Endothelial cell of umbilical vein (primary cell): ENCODE data around the gene KIRREL1. TPM values are rescaled to one million over a fixed set of nuclear protein-coding genes. Genes with fewer than 3 reads are reported as not detected.

Experiments
- BruUV-seq: library from RNA; stranded (reverse); fragments of 400-500 nt; replicated peaks from 2 replicates; lab custom pipeline; 2021; lab: Mats Ljungman, UMichigan
- CTCF ChIA-PET: fragments of 300-600, 350-600 bp; sonication (Branson Sonifier 250); formaldehyde crosslinking; loops from one replicate; lab custom pipeline; 2021; ENCODE audit warnings: antibody characterized with exemption, inconsistent platforms; lab: Charles Lee
- POLR2A ChIA-PET: fragments of 300-600, 350-600 bp; sonication (Branson Sonifier 250); formaldehyde crosslinking; loops from one replicate; lab custom pipeline; 2021; ENCODE audit warnings: antibody characterized with exemption, inconsistent platforms; lab: Charles Lee
- DNase-seq: peaks from one replicate; pipeline ENCODE4 v3.0.0-alpha.2; 2011; ENCODE audit warnings: low read depth, low spot score
- FAIRE-seq: peaks from 2 replicates; lab custom pipeline; 2011; peaks lifted over from hg19 to GRCh38; lab: Jason Lieb, UNC
- H2AFZ ChIP-seq: 2 replicates; pipeline ENCODE4 v1.6.0; 2012; ENCODE audit warnings: low read depth, low read length, control low read depth, inconsistent platforms
- H3K27ac ChIP-seq: 2 replicates; pipeline ENCODE4 v1.5.1; 2011; ENCODE audit warnings: low read depth, mild to moderate bottlenecking, control low read depth, low read length, moderate library complexity; ENCODE audit not compliant: insufficient read depth
- H3K27me3 ChIP-seq, 2 experiments: 2 replicates each; pipeline versions ENCODE4 v1.6.0 to v1.6.1; 2011; ENCODE audit warnings: low read length in 2 of 2, mixed read lengths in 1 of 2; ENCODE audit not compliant: control insufficient read depth in 2 of 2, insufficient read depth in 2 of 2
- H3K36me3 ChIP-seq, 2 experiments: 2 replicates in 1 of 2; 3 replicates in 1 of 2; pipeline ENCODE4 v1.5.1; 2011; ENCODE audit warnings: low read length in 2 of 2, mild to moderate bottlenecking in 1 of 2, moderate library complexity in 1 of 2; ENCODE audit not compliant: control insufficient read depth in 2 of 2, insufficient read depth in 2 of 2; ENCODE audit errors: extremely low read depth in 1 of 2
- H3K4me1 ChIP-seq: 3 replicates; pipeline ENCODE4 v1.5.1; 2011; ENCODE audit warnings: mild to moderate bottlenecking, low read length; ENCODE audit not compliant: control insufficient read depth, insufficient read depth; ENCODE audit errors: extremely low read depth
- H3K4me2 ChIP-seq: 2 replicates; pipeline ENCODE4 v1.6.1; 2011; ENCODE audit warnings: low read length, control low read depth, mixed read lengths; ENCODE audit not compliant: insufficient read depth
- H3K4me3 ChIP-seq, 3 experiments: fragments of 200-600 bp in 1 of 3; sonication (generic), shearing (Covaris generic) in 1 of 3; replicated peaks in 1 of 3; 2 replicates each; pipeline ENCODE4 v1.5.1; 2011 to 2016; ENCODE audit warnings: control low read depth in 3 of 3, low read length in 3 of 3, mild to moderate bottlenecking in 2 of 3, inconsistent platforms in 1 of 3, low read depth in 1 of 3, moderate library complexity in 1 of 3; ENCODE audit not compliant: insufficient read depth in 1 of 3
- H3K79me2 ChIP-seq: 2 replicates; pipeline ENCODE4 v1.6.0; 2012; ENCODE audit warnings: low read length, inconsistent platforms; ENCODE audit not compliant: control insufficient read depth, insufficient read depth
- H3K9ac ChIP-seq: replicated peaks from 2 replicates; pipeline ENCODE3; 2011; ENCODE audit warnings: low read length, control low read depth; ENCODE audit not compliant: insufficient read depth; ENCODE audit errors: extremely low read depth
- H3K9me1 ChIP-seq: replicated peaks from 3 replicates; pipeline ENCODE4 v1.6.0; 2011; ENCODE audit warnings: mild to moderate bottlenecking, low read length; ENCODE audit not compliant: control insufficient read depth, insufficient read depth; ENCODE audit errors: extremely low read depth
- H3K9me3 ChIP-seq: replicated peaks from 2 replicates; pipeline ENCODE4 v1.5.1; 2012; ENCODE audit warnings: low read length, inconsistent platforms; ENCODE audit not compliant: control insufficient read depth, insufficient read depth
- H4K20me1 ChIP-seq: replicated peaks from 2 replicates; pipeline ENCODE3; 2011; ENCODE audit warnings: mild to moderate bottlenecking, low read length; ENCODE audit not compliant: control insufficient read depth, insufficient read depth; ENCODE audit errors: extremely low read depth
- EZH2 ChIP-seq: IDR thresholded peaks from 2 replicates; pipeline ENCODE4 v1.6.1; 2012; ENCODE audit warnings: borderline replicate concordance, low read depth, mild to moderate bottlenecking, moderate library complexity, low read length, inconsistent platforms; ENCODE audit not compliant: severe bottlenecking
- FOS ChIP-seq: IDR thresholded peaks from 2 replicates; pipeline ENCODE4 v1.6.1; 2011; ENCODE audit warnings: mild to moderate bottlenecking, low read length, moderate library complexity, borderline replicate concordance; ENCODE audit not compliant: insufficient read depth
- GATA2 ChIP-seq: IDR thresholded peaks from 2 replicates; pipeline ENCODE4 v1.7.0; 2011; ENCODE audit warnings: low read depth, mild to moderate bottlenecking, moderate library complexity, mixed read lengths, low read length; ENCODE audit not compliant: insufficient read length, insufficient read depth
- JUN ChIP-seq: IDR thresholded peaks from 2 replicates; pipeline ENCODE4 v1.6.1; 2011; ENCODE audit warnings: borderline replicate concordance, low read depth; ENCODE audit not compliant: insufficient read length, insufficient read depth
- MYC ChIP-seq: IDR thresholded peaks from one replicate; pipeline ENCODE4 v1.6.1; 2011; ENCODE audit warnings: mild to moderate bottlenecking, low read depth, low read length
- POLR2A ChIP-seq: IDR thresholded peaks from 2 replicates; pipeline ENCODE4 v1.6.1; 2012; ENCODE audit warnings: low read depth, mild to moderate bottlenecking, control low read depth, low read length
- POLR2AphosphoS5 ChIP-seq: IDR thresholded peaks from 2 replicates; pipeline ENCODE4 v1.6.1; 2012; ENCODE audit warnings: low read depth, mild to moderate bottlenecking, control low read depth, low read length, moderate library complexity; ENCODE audit not compliant: insufficient read depth
- dilution Hi-C: fragments of 300-500 bp; cut with MboI; formaldehyde crosslinking; loops from one replicate; pipeline ENCODE4 v1.15.0; 2019; ENCODE audit warnings: low sequenced_read_pairs; ENCODE audit not compliant: extremely low pct_ligation_motif_present
- intact Hi-C: fragments of 100-400 bp; cut with micrococcal nuclease; formaldehyde crosslinking; loops from one replicate; pipeline ENCODE4 v1.10.0; 2022
- polyA plus RNA-seq, 4 experiments: library from polyadenylated mRNA; depleted of rRNA in 3 of 4; stranded (reverse) in 3 of 4; unstranded in 1 of 4; fragments of >200 nt; gene quantifications; 2 replicates each; pipeline versions ENCODE4 v1.2.1 to v1.2.3, GENCODE V29; 2011 to 2012; ENCODE audit warnings: missing spikeins in 1 of 4
- total RNA-seq: library from RNA; stranded (reverse); gene quantifications from 2 replicates; pipeline ENCODE4 v1.2.3, GENCODE V29; 2021
- TF ChIP-seq, protein P1 (sequence below): IDR thresholded peaks from 2 replicates; pipeline ENCODE4 v1.6.1; 2011; ENCODE audit not compliant: insufficient read depth, insufficient read length
- TF ChIP-seq, protein P2 (sequence below), 2 donors: IDR thresholded peaks; 1 replicate in 1 of 2; 2 replicates in 1 of 2; pipeline ENCODE4 v1.5.1; 2011; ENCODE audit warnings: low read length in 2 of 2, mild to moderate bottlenecking in 2 of 2, moderate library complexity in 2 of 2, control low read depth in 1 of 2, inconsistent platforms in 1 of 2, low read depth in 1 of 2; ENCODE audit not compliant: insufficient read depth in 1 of 2; ENCODE audit errors: extremely low read depth in 1 of 2

Gene KIRREL1
- total and polyA plus RNA-seq, 2 donors (not counting 3 experiments of a cell fraction or from before 2014, with no cell fraction given), result 35.6 to 57.6 TPM

DNA sequence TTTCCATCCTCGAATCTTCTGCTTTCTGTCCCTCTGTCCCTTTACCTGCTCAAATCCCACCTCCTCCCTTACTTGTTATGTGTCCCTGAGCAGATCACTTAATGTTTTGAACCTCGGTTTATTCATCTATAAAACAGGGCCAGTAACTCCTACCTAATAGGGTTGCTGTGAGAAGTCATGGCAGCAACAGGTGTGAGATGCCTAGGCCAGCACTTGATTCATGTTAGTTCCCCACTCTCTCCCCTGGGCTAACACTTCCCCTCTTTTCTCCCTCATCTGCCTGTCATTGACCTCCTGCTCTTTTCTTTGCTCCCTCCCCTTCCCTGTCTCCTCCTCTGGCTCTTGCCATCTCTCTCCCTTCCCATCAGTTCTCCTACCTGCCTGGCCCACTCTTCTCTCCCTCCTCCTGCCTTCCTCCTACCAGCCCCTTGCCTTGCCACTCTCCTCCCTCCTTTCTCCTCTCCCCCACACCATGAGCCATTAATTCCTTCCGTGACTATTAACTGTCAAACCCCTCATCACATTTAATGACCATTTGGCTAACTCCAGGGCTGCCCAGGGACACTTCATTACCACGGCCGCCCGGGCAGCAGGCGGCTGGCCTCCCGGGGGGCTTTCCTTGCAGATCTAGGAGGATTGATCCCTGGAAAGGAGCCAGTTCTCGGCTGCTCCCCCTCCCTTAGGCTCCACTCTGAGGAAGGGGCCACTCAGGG is 96.6 kb downstream of the KIRREL1 start:
- intact Hi-C loops, result no loop called here
- CTCF ChIA-PET, result interaction anchor here (1.0 kb wide), 1 partner anchor 98 kb away, joined by 3 read pairs; no protein-coding TSS in a partner anchor
- FAIRE-seq, result no peak

More for the DNA sequence above, 96.6 kb downstream of the KIRREL1 start:
- Histone ChIP-seq H3K36me3 (peaks cover 15 to 56% of the 10 kb centered on the region in 2 experiments), H3K4me2 (no peak overlapping the region), H3K9me3 (no peaks in the 10 kb centered on the region), H3K9ac (no peak overlapping the region), H3K9me1 (no peaks in the 10 kb centered on the region), H4K20me1 (no peaks in the 10 kb centered on the region), H3K79me2 (no peaks in the 10 kb centered on the region), H3K4me1 (no peaks in the 10 kb centered on the region), H3K4me3 (no peak overlapping the region), H3K27me3 (no peaks in the 10 kb centered on the region), H3K27ac (no peak overlapping the region), H2AFZ (no peak overlapping the region)
- dilution Hi-C loops, result no loop called here
- POLR2A ChIA-PET, result no interaction called here
- DNase-seq, result no peak
- BruUV-seq, result no TSS peak
- TF ChIP-seq, protein P1, sequence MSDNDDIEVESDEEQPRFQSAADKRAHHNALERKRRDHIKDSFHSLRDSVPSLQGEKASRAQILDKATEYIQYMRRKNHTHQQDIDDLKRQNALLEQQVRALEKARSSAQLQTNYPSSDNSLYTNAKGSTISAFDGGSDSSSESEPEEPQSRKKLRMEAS, result no peak
- TF ChIP-seq POLR2A, result no peak
- no peak for TF ChIP-seq EZH2
- no peak for TF ChIP-seq FOS
- TF ChIP-seq MYC, result no peak
- TF ChIP-seq GATA2, result no peak
- TF ChIP-seq, protein P2, sequence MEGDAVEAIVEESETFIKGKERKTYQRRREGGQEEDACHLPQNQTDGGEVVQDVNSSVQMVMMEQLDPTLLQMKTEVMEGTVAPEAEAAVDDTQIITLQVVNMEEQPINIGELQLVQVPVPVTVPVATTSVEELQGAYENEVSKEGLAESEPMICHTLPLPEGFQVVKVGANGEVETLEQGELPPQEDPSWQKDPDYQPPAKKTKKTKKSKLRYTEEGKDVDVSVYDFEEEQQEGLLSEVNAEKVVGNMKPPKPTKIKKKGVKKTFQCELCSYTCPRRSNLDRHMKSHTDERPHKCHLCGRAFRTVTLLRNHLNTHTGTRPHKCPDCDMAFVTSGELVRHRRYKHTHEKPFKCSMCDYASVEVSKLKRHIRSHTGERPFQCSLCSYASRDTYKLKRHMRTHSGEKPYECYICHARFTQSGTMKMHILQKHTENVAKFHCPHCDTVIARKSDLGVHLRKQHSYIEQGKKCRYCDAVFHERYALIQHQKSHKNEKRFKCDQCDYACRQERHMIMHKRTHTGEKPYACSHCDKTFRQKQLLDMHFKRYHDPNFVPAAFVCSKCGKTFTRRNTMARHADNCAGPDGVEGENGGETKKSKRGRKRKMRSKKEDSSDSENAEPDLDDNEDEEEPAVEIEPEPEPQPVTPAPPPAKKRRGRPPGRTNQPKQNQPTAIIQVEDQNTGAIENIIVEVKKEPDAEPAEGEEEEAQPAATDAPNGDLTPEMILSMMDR (IDR thresholded peaks at IDR 0.05; ENCODE audit: extremely low read depth in 1 of 2, insufficient read depth in 1 of 2, low read depth in 1 of 2, low read length in 2 of 2), result no peak
- TF ChIP-seq JUN, result no peak
- TF ChIP-seq POLR2AphosphoS5, result no peak
